H9 (cell line): ENCODE data around the gene SYVN1. TPM values are rescaled to one million over a fixed set of nuclear protein-coding genes. Genes with fewer than 3 reads are reported as not detected.

Experiments
- DNase-seq: peaks from one replicate; pipeline ENCODE4 v3.0.0-alpha.2; 2017
- H2AFZ ChIP-seq: one replicate; pipeline ENCODE4 v1.6.1; 2013; ENCODE audit warnings: mild to moderate bottlenecking, low read length, control low read depth, moderate library complexity
- H2AK5ac ChIP-seq: 2 replicates; pipeline ENCODE4 v1.6.1; 2013; ENCODE audit warnings: low read length, control low read depth, mixed read lengths; ENCODE audit not compliant: insufficient read length
- H2BK120ac ChIP-seq: one replicate; pipeline ENCODE4 v1.6.1; 2013; ENCODE audit warnings: low read depth, mild to moderate bottlenecking, low read length, control low read depth, inconsistent platforms; ENCODE audit not compliant: poor library complexity, severe bottlenecking
- H2BK12ac ChIP-seq: 2 replicates; pipeline ENCODE4 v1.6.1; 2013; ENCODE audit warnings: low read length, control low read depth, mixed read lengths, low read depth; ENCODE audit not compliant: insufficient read length
- H2BK15ac ChIP-seq: 2 replicates; pipeline ENCODE4 v1.6.1; 2013; ENCODE audit warnings: low read depth, low read length, control low read depth
- H2BK20ac ChIP-seq: one replicate; pipeline ENCODE4 v1.6.1; 2013; ENCODE audit warnings: low read depth, mild to moderate bottlenecking, low read length, control low read depth, inconsistent platforms; ENCODE audit not compliant: poor library complexity, severe bottlenecking
- H2BK5ac ChIP-seq: 2 replicates; pipeline ENCODE4 v1.6.1; 2013; ENCODE audit warnings: low read length, control low read depth, mixed read lengths; ENCODE audit not compliant: insufficient read length
- H3K14ac ChIP-seq: 2 replicates; pipeline ENCODE4 v1.6.1; 2013; ENCODE audit warnings: low read length, control low read depth; ENCODE audit not compliant: insufficient read depth
- H3K18ac ChIP-seq: 2 replicates; pipeline ENCODE4 v1.6.1; 2013; ENCODE audit warnings: low read depth, mild to moderate bottlenecking, mixed read lengths, low read length, control low read depth; ENCODE audit not compliant: insufficient read length
- H3K23ac ChIP-seq: 2 replicates; pipeline ENCODE4 v1.6.1; 2013; ENCODE audit warnings: low read length, control low read depth, mixed read lengths, low read depth; ENCODE audit not compliant: insufficient read length
- H3K23me2 ChIP-seq: 2 replicates; pipeline ENCODE4 v1.6.1; 2013; ENCODE audit warnings: low read depth, mild to moderate bottlenecking, mixed read lengths, low read length, control low read depth; ENCODE audit not compliant: insufficient read length, poor library complexity, severe bottlenecking
- H3K27ac ChIP-seq: 2 replicates; pipeline ENCODE4 v1.5.1; 2013; ENCODE audit warnings: low read length, control low read depth, mixed read lengths, low read depth; ENCODE audit not compliant: insufficient read length
- H3K27me3 ChIP-seq: 2 replicates; pipeline ENCODE4 v1.6.1; 2013; ENCODE audit warnings: low read length, control low read depth, inconsistent platforms; ENCODE audit not compliant: insufficient read depth
- H3K4ac ChIP-seq: 2 replicates; pipeline ENCODE4 v1.6.1; 2013; ENCODE audit warnings: low read depth, mild to moderate bottlenecking, control low read depth, inconsistent platforms, low read length, moderate library complexity
- H3K4me1 ChIP-seq: 2 replicates; pipeline ENCODE4 v1.6.1; 2013; ENCODE audit warnings: low read length, control low read depth, inconsistent platforms; ENCODE audit not compliant: insufficient read depth
- H3K4me2 ChIP-seq: 2 replicates; pipeline ENCODE4 v1.6.1; 2013; ENCODE audit warnings: low read length, control low read depth, mixed read lengths; ENCODE audit not compliant: insufficient read length, insufficient read depth
- H3K56ac ChIP-seq: 2 replicates; pipeline ENCODE4 v1.6.1; 2013; ENCODE audit warnings: low read depth, mild to moderate bottlenecking, mixed read lengths, low read length, control low read depth; ENCODE audit not compliant: insufficient read length
- H3K79me1 ChIP-seq: 2 replicates; pipeline ENCODE4 v1.6.1; 2013; ENCODE audit warnings: low read depth, mild to moderate bottlenecking, moderate library complexity, low read length, control low read depth, inconsistent platforms; ENCODE audit not compliant: insufficient read depth, poor library complexity, severe bottlenecking
- H3K79me2 ChIP-seq: 2 replicates; pipeline ENCODE4 v1.6.1; 2013; ENCODE audit warnings: low read length, control low read depth, inconsistent platforms; ENCODE audit not compliant: insufficient read depth
- H3K9ac ChIP-seq: 2 replicates; pipeline ENCODE4 v1.6.1; 2013; ENCODE audit warnings: low read length, control low read depth, mixed read lengths; ENCODE audit not compliant: insufficient read length; ENCODE audit errors: extremely low read depth
- H3K9me3 ChIP-seq: one replicate; pipeline ENCODE4 v1.6.1; 2013; ENCODE audit warnings: low read depth, low read length, inconsistent platforms; ENCODE audit not compliant: control insufficient read depth
- H3T11ph ChIP-seq: one replicate; pipeline ENCODE4 v1.6.1; 2013; ENCODE audit warnings: mild to moderate bottlenecking, low read length, control low read depth, inconsistent platforms
- H4K20me1 ChIP-seq: one replicate; pipeline ENCODE4 v1.6.1; 2013; ENCODE audit not compliant: control insufficient read depth, insufficient read length, insufficient read depth
- H4K5ac ChIP-seq: 2 replicates; pipeline ENCODE4 v1.6.1; 2013; ENCODE audit warnings: low read depth, mild to moderate bottlenecking, mixed read lengths, low read length, control low read depth; ENCODE audit not compliant: insufficient read length
- H4K8ac ChIP-seq: replicated peaks from 2 replicates; pipeline ENCODE4 v1.6.1; 2013; ENCODE audit warnings: low read length, control low read depth, mixed read lengths, low read depth; ENCODE audit not compliant: insufficient read length
- H4K91ac ChIP-seq: 2 replicates; pipeline ENCODE4 v1.6.1; 2013; ENCODE audit warnings: low read depth, mild to moderate bottlenecking, moderate library complexity, mixed read lengths, low read length, control low read depth; ENCODE audit not compliant: insufficient read length
- H3K27ac Mint-ChIP-seq, 3 experiments: 2 replicates in 2 of 3; 3 replicates in 1 of 3; pipeline ENCODE4 v1.8.0; 2020 to 2021; ENCODE audit warnings: mixed read lengths in 3 of 3, mild to moderate bottlenecking in 1 of 3, moderate library complexity in 1 of 3
- H3K27me3 Mint-ChIP-seq: 2 replicates; pipeline ENCODE4 v1.8.0; 2021; ENCODE audit warnings: low read depth, mild to moderate bottlenecking, moderate library complexity, mixed read lengths
- H3K36me3 Mint-ChIP-seq, 3 experiments: 2 replicates in 2 of 3; 3 replicates in 1 of 3; pipeline ENCODE4 v1.8.0; 2020 to 2021; ENCODE audit warnings: low read depth in 3 of 3, mixed read lengths in 3 of 3; ENCODE audit not compliant: insufficient read depth in 1 of 3
- H3K4me1 Mint-ChIP-seq, 2 experiments: 2 replicates each; pipeline ENCODE4 v1.8.0; 2020; ENCODE audit warnings: mixed read lengths in 2 of 2
- H3K4me3 Mint-ChIP-seq, 2 experiments: 2 replicates in 1 of 2; 3 replicates in 1 of 2; pipeline ENCODE4 v1.8.0; 2020 to 2021; ENCODE audit warnings: mild to moderate bottlenecking in 2 of 2, mixed read lengths in 2 of 2, moderate library complexity in 1 of 2
- H3K9me3 Mint-ChIP-seq, 2 experiments: 2 replicates in 1 of 2; 3 replicates in 1 of 2; pipeline ENCODE4 v1.8.0; 2020; ENCODE audit warnings: mild to moderate bottlenecking in 2 of 2, mixed read lengths in 2 of 2, moderate library complexity in 1 of 2
- WGBS: extraction: QIAGEN DNeasy Blood & Tissue Kit; methylation state at CpG from one replicate; pipeline ENCODE4 v1.1.7; 2013; ENCODE audit warnings: missing lambda C conversion rate, low lambda C conversion rate, mixed read lengths; ENCODE audit not compliant: insufficient read length; ENCODE audit errors: extremely low coverage; 5-methylcytosine and 5-hydroxymethylcytosine counted together
- total RNA-seq: library from RNA; stranded (reverse); gene quantifications from 2 replicates; pipeline ENCODE4 v1.2.1, GENCODE V29; 2021
- TF ChIP-seq, protein P1 (sequence below): fragments of 200-600 bp; sonication (generic); conservative IDR thresholded peaks from 3 replicates; pipeline ENCODE4 v1.8.0; 2021; ENCODE audit warnings: antibody characterized with exemption, mild to moderate bottlenecking

SYVN1 gene
- total RNA-seq, 1 experiment from 2014 or later: 31.6 TPM

DNA sequence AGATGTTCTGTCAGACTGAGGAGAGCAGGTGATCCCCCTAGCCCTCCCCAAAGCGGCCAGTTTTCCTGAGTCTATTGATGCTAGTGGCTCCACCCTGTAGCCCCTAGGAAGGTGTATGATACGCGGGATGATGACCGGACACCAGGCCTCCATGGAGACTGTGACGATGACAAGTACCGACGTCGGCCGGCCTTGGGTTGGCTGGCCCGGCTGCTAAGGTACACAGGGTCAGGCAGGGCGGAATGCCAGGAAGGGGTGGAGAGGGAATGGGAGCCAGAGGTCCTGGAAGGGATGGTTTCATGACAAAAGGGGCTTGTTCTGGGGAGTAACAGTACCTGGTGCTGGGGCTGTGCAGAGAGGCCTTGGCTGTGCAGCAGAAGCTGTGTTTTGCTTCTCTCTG, 47.1 kb downstream of the SYVN1 start:
- H2BK20ac ChIP-seq: no peak overlapping the region
- H2BK120ac ChIP-seq: no peak overlapping the region
- no peak overlapping the region for H2AK5ac ChIP-seq
- H2BK5ac ChIP-seq: no peak overlapping the region
- H3K14ac ChIP-seq: no peak overlapping the region
- WGBS: no CpG with 5 or more reads among the region's 11 CpGs
- H4K5ac ChIP-seq: no peak overlapping the region
- H2BK12ac ChIP-seq: no peak overlapping the region
- Mint-ChIP-seq H3K27me3 (no peaks in the 10 kb centered on the region), H3K4me3 (no peak overlapping the region), H3K36me3 (peaks cover 10 to 47% (median 45%) of the 10 kb centered on the region in 3 experiments), H3K4me1 (peaks cover 14 to 16% of the 10 kb centered on the region in 2 experiments), H3K27ac (no peak overlapping the region; a peak in 1 of 7 replicates), H3K9me3 (no peaks in the 10 kb centered on the region; a peak in 1 of 5 replicates)
- no peak overlapping the region for H3K18ac ChIP-seq
- H3T11ph ChIP-seq: no peak overlapping the region
- no peaks in the 10 kb centered on the region for H3K9me3 ChIP-seq
- H3K27ac ChIP-seq: no peak overlapping the region
- no peak overlapping the region for H3K56ac ChIP-seq
- H2AFZ ChIP-seq: no peak overlapping the region
- no peak overlapping the region for H3K9ac ChIP-seq
- H3K4me2 ChIP-seq: no peak overlapping the region
- no peak overlapping the region for H3K23ac ChIP-seq
- H3K79me2 ChIP-seq: peaks cover 8% of the 10 kb centered on the region; the same call in 1 of the 2 replicates
- H3K27me3 ChIP-seq: no peaks in the 10 kb centered on the region
- no peak overlapping the region for H4K8ac ChIP-seq
- H3K79me1 ChIP-seq: no peaks in the 10 kb centered on the region
- H4K20me1 ChIP-seq: peaks cover 3% of the 10 kb centered on the region
- no peak for DNase-seq
- TF ChIP-seq, protein P1, sequence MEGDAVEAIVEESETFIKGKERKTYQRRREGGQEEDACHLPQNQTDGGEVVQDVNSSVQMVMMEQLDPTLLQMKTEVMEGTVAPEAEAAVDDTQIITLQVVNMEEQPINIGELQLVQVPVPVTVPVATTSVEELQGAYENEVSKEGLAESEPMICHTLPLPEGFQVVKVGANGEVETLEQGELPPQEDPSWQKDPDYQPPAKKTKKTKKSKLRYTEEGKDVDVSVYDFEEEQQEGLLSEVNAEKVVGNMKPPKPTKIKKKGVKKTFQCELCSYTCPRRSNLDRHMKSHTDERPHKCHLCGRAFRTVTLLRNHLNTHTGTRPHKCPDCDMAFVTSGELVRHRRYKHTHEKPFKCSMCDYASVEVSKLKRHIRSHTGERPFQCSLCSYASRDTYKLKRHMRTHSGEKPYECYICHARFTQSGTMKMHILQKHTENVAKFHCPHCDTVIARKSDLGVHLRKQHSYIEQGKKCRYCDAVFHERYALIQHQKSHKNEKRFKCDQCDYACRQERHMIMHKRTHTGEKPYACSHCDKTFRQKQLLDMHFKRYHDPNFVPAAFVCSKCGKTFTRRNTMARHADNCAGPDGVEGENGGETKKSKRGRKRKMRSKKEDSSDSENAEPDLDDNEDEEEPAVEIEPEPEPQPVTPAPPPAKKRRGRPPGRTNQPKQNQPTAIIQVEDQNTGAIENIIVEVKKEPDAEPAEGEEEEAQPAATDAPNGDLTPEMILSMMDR: no peak
- H4K91ac ChIP-seq: no peak overlapping the region
- peaks cover 12% of the 10 kb centered on the region for H3K23me2 ChIP-seq
- H3K4me1 ChIP-seq: no peaks in the 10 kb centered on the region
- no peak overlapping the region for H2BK15ac ChIP-seq
- H3K4ac ChIP-seq: no peak overlapping the region
